ENCODE results near the gene ZSCAN32.

DNA sequence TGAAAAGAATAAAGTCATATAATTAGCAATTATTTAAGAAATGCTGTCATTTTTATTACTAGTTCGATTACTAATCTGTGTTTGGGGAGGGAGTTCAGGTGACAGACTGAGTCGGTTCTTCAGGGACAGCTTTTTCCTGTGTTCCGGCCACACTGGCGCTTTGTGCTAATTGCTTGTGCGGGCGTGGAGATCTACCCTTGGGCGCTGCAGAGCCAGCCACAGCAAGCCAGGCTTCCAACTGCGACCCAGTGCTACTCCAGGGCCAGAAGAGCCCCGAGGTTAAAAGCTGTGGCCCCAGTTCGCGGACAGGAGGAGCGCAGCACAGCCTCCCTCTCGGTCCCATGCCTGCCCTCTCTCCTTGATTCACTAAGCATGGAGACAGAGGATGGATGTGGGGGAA, 51.6 kb downstream of the ZSCAN32 start:
- TF ChIP-seq PHF8 (conservative IDR thresholded peaks at IDR 0.05; ENCODE audit: low read depth, low read length) (no peak), CBX8 (IDR thresholded peaks at IDR 0.05; ENCODE audit: borderline replicate concordance, low read depth, low read length) (no peak), RAD21 (IDR thresholded peaks at IDR 0.05 in 1 of 2, conservative IDR thresholded peaks at IDR 0.05 in 1 of 2; ENCODE audit: low read depth in 2 of 2, low read length in 2 of 2) (no peak), POLR2AphosphoS5 (IDR thresholded peaks at IDR 0.05; ENCODE audit: low read depth, low read length) (no peak), SIN3A (conservative IDR thresholded peaks at IDR 0.05 in 1 of 2, IDR thresholded peaks at IDR 0.05 in 1 of 2; ENCODE audit: low read depth in 1 of 2, low read length in 2 of 2) (no peak), SP1 (IDR thresholded peaks at IDR 0.05; ENCODE audit: low read depth, low read length) (no peak), CEBPB (IDR thresholded peaks at IDR 0.05; ENCODE audit: low read depth, low read length) (no peak), RFX5 (IDR thresholded peaks at IDR 0.05; ENCODE audit: borderline replicate concordance, low read depth, low read length) (no peak)
- TF ChIP-seq, protein P1, sequence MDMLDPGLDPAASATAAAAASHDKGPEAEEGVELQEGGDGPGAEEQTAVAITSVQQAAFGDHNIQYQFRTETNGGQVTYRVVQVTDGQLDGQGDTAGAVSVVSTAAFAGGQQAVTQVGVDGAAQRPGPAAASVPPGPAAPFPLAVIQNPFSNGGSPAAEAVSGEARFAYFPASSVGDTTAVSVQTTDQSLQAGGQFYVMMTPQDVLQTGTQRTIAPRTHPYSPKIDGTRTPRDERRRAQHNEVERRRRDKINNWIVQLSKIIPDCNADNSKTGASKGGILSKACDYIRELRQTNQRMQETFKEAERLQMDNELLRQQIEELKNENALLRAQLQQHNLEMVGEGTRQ (IDR thresholded peaks at IDR 0.05; ENCODE audit: low read length) = no peak
- TF ChIP-seq, protein P2, sequence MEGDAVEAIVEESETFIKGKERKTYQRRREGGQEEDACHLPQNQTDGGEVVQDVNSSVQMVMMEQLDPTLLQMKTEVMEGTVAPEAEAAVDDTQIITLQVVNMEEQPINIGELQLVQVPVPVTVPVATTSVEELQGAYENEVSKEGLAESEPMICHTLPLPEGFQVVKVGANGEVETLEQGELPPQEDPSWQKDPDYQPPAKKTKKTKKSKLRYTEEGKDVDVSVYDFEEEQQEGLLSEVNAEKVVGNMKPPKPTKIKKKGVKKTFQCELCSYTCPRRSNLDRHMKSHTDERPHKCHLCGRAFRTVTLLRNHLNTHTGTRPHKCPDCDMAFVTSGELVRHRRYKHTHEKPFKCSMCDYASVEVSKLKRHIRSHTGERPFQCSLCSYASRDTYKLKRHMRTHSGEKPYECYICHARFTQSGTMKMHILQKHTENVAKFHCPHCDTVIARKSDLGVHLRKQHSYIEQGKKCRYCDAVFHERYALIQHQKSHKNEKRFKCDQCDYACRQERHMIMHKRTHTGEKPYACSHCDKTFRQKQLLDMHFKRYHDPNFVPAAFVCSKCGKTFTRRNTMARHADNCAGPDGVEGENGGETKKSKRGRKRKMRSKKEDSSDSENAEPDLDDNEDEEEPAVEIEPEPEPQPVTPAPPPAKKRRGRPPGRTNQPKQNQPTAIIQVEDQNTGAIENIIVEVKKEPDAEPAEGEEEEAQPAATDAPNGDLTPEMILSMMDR (IDR thresholded peaks at IDR 0.05; ENCODE audit: control extremely low read depth in 1 of 3, insufficient read depth in 1 of 3, low read depth in 1 of 3, low read length in 3 of 3) = no peak
- TF ChIP-seq, protein P3, sequence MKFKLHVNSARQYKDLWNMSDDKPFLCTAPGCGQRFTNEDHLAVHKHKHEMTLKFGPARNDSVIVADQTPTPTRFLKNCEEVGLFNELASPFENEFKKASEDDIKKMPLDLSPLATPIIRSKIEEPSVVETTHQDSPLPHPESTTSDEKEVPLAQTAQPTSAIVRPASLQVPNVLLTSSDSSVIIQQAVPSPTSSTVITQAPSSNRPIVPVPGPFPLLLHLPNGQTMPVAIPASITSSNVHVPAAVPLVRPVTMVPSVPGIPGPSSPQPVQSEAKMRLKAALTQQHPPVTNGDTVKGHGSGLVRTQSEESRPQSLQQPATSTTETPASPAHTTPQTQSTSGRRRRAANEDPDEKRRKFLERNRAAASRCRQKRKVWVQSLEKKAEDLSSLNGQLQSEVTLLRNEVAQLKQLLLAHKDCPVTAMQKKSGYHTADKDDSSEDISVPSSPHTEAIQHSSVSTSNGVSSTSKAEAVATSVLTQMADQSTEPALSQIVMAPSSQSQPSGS (IDR thresholded peaks at IDR 0.05; ENCODE audit: low read length) = no peak
- TF ChIP-seq, protein P4, sequence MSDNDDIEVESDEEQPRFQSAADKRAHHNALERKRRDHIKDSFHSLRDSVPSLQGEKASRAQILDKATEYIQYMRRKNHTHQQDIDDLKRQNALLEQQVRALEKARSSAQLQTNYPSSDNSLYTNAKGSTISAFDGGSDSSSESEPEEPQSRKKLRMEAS (IDR thresholded peaks at IDR 0.05) = no peak

Measured in H1 (cell line).